ENCODE data around the gene KCNJ4.
"Not testable (repeated sequence)": the region's sequence is repeated elsewhere in the genome, so short reads cannot be mapped to it uniquely, and the experiment has no call there.

Gene KCNJ4

GRCh38 chr22:38414009-38414395 lies 41.0 kb downstream of the KCNJ4 start:
- Histone ChIP-seq H3K27me3 (ENCODE audit: control insufficient read depth, insufficient read depth, low read length) (no peaks in the 10 kb centered on the region), H3K27ac (no peak overlapping the region), H3K79me2 (no peaks in the 10 kb centered on the region), H3K4me1 (no peaks in the 10 kb centered on the region), H3K4me3 (ENCODE audit: low read depth, low read length) (no peak overlapping the region), H2AFZ (no peak overlapping the region), H3K36me3 (ENCODE audit: control insufficient read depth, insufficient read depth, low read length) (no peaks in the 10 kb centered on the region), H3K9ac (no peak overlapping the region), H3K4me2 (ENCODE audit: low read length) (no peak overlapping the region), H3K9me3 (ENCODE audit: control insufficient read depth, low read length) (no peaks in the 10 kb centered on the region)
- TF ChIP-seq CTCF (IDR thresholded peaks at IDR 0.05): no peak

- H3K27ac ChIP-seq: no peak overlapping the region
- TF ChIP-seq CTCF (IDR thresholded peaks at IDR 0.05): no peak
- H3K4me3 ChIP-seq (ENCODE audit: low read depth, low read length): peak overlapping the region; percentile 37
- H3K9ac ChIP-seq: no peak overlapping the region
- no peaks in the 10 kb centered on the region for H3K4me1 ChIP-seq
- H3K79me2 ChIP-seq: no peaks in the 10 kb centered on the region
- H2AFZ ChIP-seq: no peak overlapping the region
- H3K27me3 ChIP-seq (ENCODE audit: control insufficient read depth, insufficient read depth, low read length): no peaks in the 10 kb centered on the region
- H3K36me3 ChIP-seq (ENCODE audit: control insufficient read depth, insufficient read depth, low read length): no peaks in the 10 kb centered on the region
- H3K4me2 ChIP-seq (ENCODE audit: low read length): peak overlapping the region; percentile 62
- H3K9me3 ChIP-seq (ENCODE audit: control insufficient read depth, low read length): no peaks in the 10 kb centered on the region
These were observed 41.7 kb downstream of the KCNJ4 start for GRCh38 chr22:38413085-38414008.

GRCh38 chr22:38412435-38413084 lies 42.4 kb downstream of the KCNJ4 start:
- Histone ChIP-seq H2AFZ (no peak overlapping the region), H3K4me2 (ENCODE audit: low read length) (peak overlapping the region; percentile 62), H3K27ac (no peak overlapping the region), H3K79me2 (no peaks in the 10 kb centered on the region), H3K4me1 (no peaks in the 10 kb centered on the region), H3K9ac (no peak overlapping the region), H3K27me3 (ENCODE audit: control insufficient read depth, insufficient read depth, low read length) (no peaks in the 10 kb centered on the region), H3K9me3 (ENCODE audit: control insufficient read depth, low read length) (no peaks in the 10 kb centered on the region), H3K36me3 (ENCODE audit: control insufficient read depth, insufficient read depth, low read length) (no peaks in the 10 kb centered on the region), H3K4me3 (ENCODE audit: low read depth, low read length) (peak overlapping the region; percentile 37)
- peak; percentile 28 for TF ChIP-seq CTCF (IDR thresholded peaks at IDR 0.05)

GRCh38 chr22:38411016-38411415 lies 44.0 kb downstream of the KCNJ4 start:
- Histone ChIP-seq H3K4me2 (ENCODE audit: low read length) (no peak overlapping the region), H3K27ac (no peak overlapping the region), H3K27me3 (ENCODE audit: control insufficient read depth, insufficient read depth, low read length) (no peaks in the 10 kb centered on the region), H2AFZ (no peak overlapping the region), H3K36me3 (ENCODE audit: control insufficient read depth, insufficient read depth, low read length) (no peaks in the 10 kb centered on the region), H3K4me1 (no peaks in the 10 kb centered on the region), H3K4me3 (ENCODE audit: low read depth, low read length) (no peak overlapping the region), H3K79me2 (no peaks in the 10 kb centered on the region), H3K9me3 (ENCODE audit: control insufficient read depth, low read length) (no peaks in the 10 kb centered on the region), H3K9ac (no peak overlapping the region)
- TF ChIP-seq CTCF (IDR thresholded peaks at IDR 0.05): no peak

- H3K36me3 ChIP-seq (ENCODE audit: control insufficient read depth, insufficient read depth, low read length); H3K4me2 ChIP-seq (ENCODE audit: low read length); H3K9ac ChIP-seq; H3K27ac ChIP-seq; H3K4me1 ChIP-seq; H3K79me2 ChIP-seq; H3K4me3 ChIP-seq (ENCODE audit: low read depth, low read length); H2AFZ ChIP-seq; H3K27me3 ChIP-seq (ENCODE audit: control insufficient read depth, insufficient read depth, low read length); H3K9me3 ChIP-seq (ENCODE audit: control insufficient read depth, low read length): not testable (repeated sequence)
These were observed 45.1 kb downstream of the KCNJ4 start for GRCh38 chr22:38409916-38410315.
